T-helper 2 cell treated with Interferon-gamma antibody and Interleukin-4, amounts not matched to agents 5 μg/mL and 100 μg/mL, for 36 hours (primary cell): ENCODE measurements around the gene MRPL39.
A peak's percentile ranks its signal among the peaks of the same experiment; 100 is the strongest.

Experiments
- DNase-seq: peaks from one replicate; pipeline ENCODE4 v3.0.0; 2021; ENCODE audit warnings: low spot score
- H3K27ac Mint-ChIP-seq: one replicate; pipeline ENCODE4 v1.8.0; 2021; ENCODE audit warnings: mild to moderate bottlenecking, mixed read lengths
- H3K27me3 Mint-ChIP-seq: one replicate; pipeline ENCODE4 v1.8.0; 2021; ENCODE audit warnings: low read depth, mixed read lengths
- H3K36me3 Mint-ChIP-seq: one replicate; pipeline ENCODE4 v1.8.0; 2021; ENCODE audit warnings: low read depth, mixed read lengths
- H3K4me1 Mint-ChIP-seq: one replicate; pipeline ENCODE4 v1.8.0; 2021; ENCODE audit warnings: low read depth, mixed read lengths
- H3K4me3 Mint-ChIP-seq: one replicate; pipeline ENCODE4 v1.8.0; 2022; ENCODE audit warnings: mild to moderate bottlenecking, moderate library complexity, mixed read lengths
- H3K9me3 Mint-ChIP-seq: one replicate; pipeline ENCODE4 v1.8.0; 2021; ENCODE audit warnings: mixed read lengths

The MRPL39 gene

GRCh38 chr21:25569084-25569483 lies 38.2 kb downstream of the MRPL39 start:
- peaks cover 72% of the 10 kb centered on the region for H3K4me1 Mint-ChIP-seq
- no peak overlapping the region for H3K4me3 Mint-ChIP-seq
- H3K27ac Mint-ChIP-seq: no peak overlapping the region
- DNase-seq: no peak
- H3K9me3 Mint-ChIP-seq: no peaks in the 10 kb centered on the region
- H3K27me3 Mint-ChIP-seq: no peaks in the 10 kb centered on the region
- H3K36me3 Mint-ChIP-seq: peaks cover 51% of the 10 kb centered on the region

DNA sequence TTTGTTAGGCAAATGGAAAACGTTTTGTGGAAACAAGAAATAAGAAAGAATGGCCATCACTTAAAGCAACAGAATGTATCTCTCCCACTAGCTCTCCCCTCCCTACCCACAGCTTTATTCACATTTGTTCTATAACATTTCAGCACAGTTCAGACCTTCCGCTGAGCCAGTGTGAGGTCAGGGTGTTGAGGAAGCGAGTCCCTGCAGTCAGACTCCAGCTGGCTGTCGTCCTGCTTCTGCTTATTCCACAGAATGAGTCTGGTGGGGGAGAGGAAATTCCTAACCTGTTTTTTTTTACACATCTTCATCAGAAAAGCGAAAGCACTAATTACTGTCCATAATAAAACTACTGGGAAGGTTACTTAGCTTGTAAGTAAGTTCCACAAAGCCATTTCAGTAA lies 39.0 kb downstream of the MRPL39 start:
- peaks cover 57% of the 10 kb centered on the region for H3K36me3 Mint-ChIP-seq

GRCh38 chr21:25567472-25567871 lies 39.8 kb downstream of the MRPL39 start:
- Mint-ChIP-seq H3K27me3 (no peaks in the 10 kb centered on the region), H3K9me3 (no peaks in the 10 kb centered on the region), H3K36me3 (peaks cover 58% of the 10 kb centered on the region), H3K27ac (peak overlapping the region; percentile 88), H3K4me3 (peak overlapping the region; percentile 67), H3K4me1 (peaks cover 70% of the 10 kb centered on the region)
- no peak for DNase-seq

More for the DNA sequence above, 39.0 kb downstream of the MRPL39 start:
- H3K4me3 Mint-ChIP-seq: peak overlapping the region; percentile 53
- no peak for DNase-seq
- peak overlapping the region; percentile 74 for H3K27ac Mint-ChIP-seq
- no peaks in the 10 kb centered on the region for H3K27me3 Mint-ChIP-seq
- no peaks in the 10 kb centered on the region for H3K9me3 Mint-ChIP-seq
- peaks cover 72% of the 10 kb centered on the region for H3K4me1 Mint-ChIP-seq

GRCh38 chr21:25566645-25567044 lies 40.6 kb downstream of the MRPL39 start:
- H3K4me3 Mint-ChIP-seq: peak overlapping the region; percentile 25
- DNase-seq: no peak
- H3K27ac Mint-ChIP-seq: peak overlapping the region; percentile 34
- no peaks in the 10 kb centered on the region for H3K27me3 Mint-ChIP-seq
- no peaks in the 10 kb centered on the region for H3K9me3 Mint-ChIP-seq
- peaks cover 67% of the 10 kb centered on the region for H3K4me1 Mint-ChIP-seq
- H3K36me3 Mint-ChIP-seq: peaks cover 57% of the 10 kb centered on the region

GRCh38 chr21:25565272-25566211 lies 41.7 kb downstream of the MRPL39 start:
- H3K27ac Mint-ChIP-seq: peak overlapping the region; percentile 76
- DNase-seq: no peak
- H3K27me3 Mint-ChIP-seq: no peaks in the 10 kb centered on the region
- no peaks in the 10 kb centered on the region for H3K9me3 Mint-ChIP-seq
- H3K4me1 Mint-ChIP-seq: peaks cover 69% of the 10 kb centered on the region
- peaks cover 48% of the 10 kb centered on the region for H3K36me3 Mint-ChIP-seq
- peak overlapping the region; percentile 98 for H3K4me3 Mint-ChIP-seq

- no peak for DNase-seq
- peaks cover 73% of the 10 kb centered on the region for H3K4me1 Mint-ChIP-seq
- H3K4me3 Mint-ChIP-seq: peak overlapping the region; percentile 98
- H3K36me3 Mint-ChIP-seq: peaks cover 40% of the 10 kb centered on the region
- H3K27me3 Mint-ChIP-seq: no peaks in the 10 kb centered on the region
- peak overlapping the region; percentile 99 for H3K27ac Mint-ChIP-seq
- H3K9me3 Mint-ChIP-seq: no peaks in the 10 kb centered on the region
These were observed 42.8 kb downstream of the MRPL39 start for GRCh38 chr21:25564349-25564948.

GRCh38 chr21:25563361-25564116 lies 43.7 kb downstream of the MRPL39 start:
- H3K27ac Mint-ChIP-seq: peak overlapping the region; percentile 99
- no peaks in the 10 kb centered on the region for H3K9me3 Mint-ChIP-seq
- peak; percentile 65 for DNase-seq
- no peaks in the 10 kb centered on the region for H3K27me3 Mint-ChIP-seq
- peaks cover 71% of the 10 kb centered on the region for H3K4me1 Mint-ChIP-seq
- H3K4me3 Mint-ChIP-seq: peak overlapping the region; percentile 98
- peaks cover 36% of the 10 kb centered on the region for H3K36me3 Mint-ChIP-seq

DNA sequence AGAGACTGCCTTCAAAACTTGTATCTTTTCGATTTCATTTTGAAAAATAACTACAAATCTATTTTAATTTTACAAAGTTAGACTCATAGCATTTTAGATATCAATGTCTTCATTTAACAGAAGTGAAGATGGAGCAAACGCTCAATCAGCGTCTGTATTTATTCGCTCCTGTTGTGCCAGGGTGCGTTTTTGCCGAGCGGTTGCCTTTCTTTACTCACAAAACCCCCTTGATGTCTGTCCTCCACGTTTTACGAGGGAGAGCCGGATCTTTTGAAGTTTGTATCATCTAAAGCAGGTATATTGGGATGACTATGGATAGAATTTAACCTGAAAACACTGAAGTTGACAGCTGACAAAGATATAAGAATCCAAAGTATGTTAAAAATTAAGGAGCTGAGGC lies 44.6 kb downstream of the MRPL39 start:
- H3K27ac Mint-ChIP-seq: peak overlapping the region; percentile 99
- H3K27me3 Mint-ChIP-seq: no peaks in the 10 kb centered on the region
- peak overlapping the region; percentile 98 for H3K4me3 Mint-ChIP-seq
- no peak for DNase-seq
- H3K36me3 Mint-ChIP-seq: peaks cover 30% of the 10 kb centered on the region
- H3K4me1 Mint-ChIP-seq: peaks cover 64% of the 10 kb centered on the region
- no peaks in the 10 kb centered on the region for H3K9me3 Mint-ChIP-seq

- peaks cover 26% of the 10 kb centered on the region for H3K36me3 Mint-ChIP-seq
- peaks cover 62% of the 10 kb centered on the region for H3K4me1 Mint-ChIP-seq
- H3K27ac Mint-ChIP-seq: peak overlapping the region; percentile 99
- no peaks in the 10 kb centered on the region for H3K9me3 Mint-ChIP-seq
- H3K4me3 Mint-ChIP-seq: peak overlapping the region; percentile 98
- H3K27me3 Mint-ChIP-seq: no peaks in the 10 kb centered on the region
- peak; percentile 88 for DNase-seq
These were observed 45.3 kb downstream of the MRPL39 start for GRCh38 chr21:25561668-25562641.

- Mint-ChIP-seq H3K4me3 (peak overlapping the region; percentile 98), H3K36me3 (peaks cover 22% of the 10 kb centered on the region), H3K4me1 (peaks cover 55% of the 10 kb centered on the region), H3K9me3 (no peaks in the 10 kb centered on the region), H3K27ac (peak overlapping the region; percentile 99), H3K27me3 (no peaks in the 10 kb centered on the region)
- DNase-seq: no peak
These were observed 46.4 kb downstream of the MRPL39 start for GRCh38 chr21:25560891-25561290.

DNA sequence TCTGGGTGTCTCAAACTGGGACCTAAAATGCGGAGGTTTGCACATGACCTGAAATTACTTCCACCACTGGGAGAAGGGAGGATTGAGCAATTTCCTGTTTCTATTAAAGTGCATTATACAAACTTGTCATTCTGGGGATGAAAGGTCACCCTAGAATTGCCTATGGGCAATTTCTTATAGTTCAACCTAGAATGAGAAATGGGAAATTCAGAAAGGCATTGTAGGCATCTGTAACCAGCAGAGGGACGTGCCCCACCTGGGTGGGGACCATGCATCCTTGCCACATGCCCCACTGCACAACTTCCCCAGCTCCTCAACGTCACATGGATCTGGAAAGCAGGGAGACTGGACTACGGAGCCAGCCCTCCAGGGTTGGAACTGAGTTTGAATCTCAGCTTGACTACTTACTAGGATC lies 47.0 kb downstream of the MRPL39 start:
- H3K4me1 Mint-ChIP-seq: peaks cover 48% of the 10 kb centered on the region
- peak overlapping the region; percentile 99 for H3K27ac Mint-ChIP-seq
- H3K4me3 Mint-ChIP-seq: peak overlapping the region; percentile 98
- no peaks in the 10 kb centered on the region for H3K27me3 Mint-ChIP-seq
- no peak for DNase-seq
- H3K36me3 Mint-ChIP-seq: peaks cover 22% of the 10 kb centered on the region
- no peaks in the 10 kb centered on the region for H3K9me3 Mint-ChIP-seq

- DNase-seq: no peak
- H3K9me3 Mint-ChIP-seq: no peaks in the 10 kb centered on the region
- no peaks in the 10 kb centered on the region for H3K27me3 Mint-ChIP-seq
- H3K4me1 Mint-ChIP-seq: peaks cover 43% of the 10 kb centered on the region
- no peak overlapping the region for H3K27ac Mint-ChIP-seq
- peaks cover 19% of the 10 kb centered on the region for H3K36me3 Mint-ChIP-seq
- peak overlapping the region; percentile 46 for H3K4me3 Mint-ChIP-seq
These were observed 47.5 kb downstream of the MRPL39 start for GRCh38 chr21:25559746-25560145.

- peaks cover 4% of the 10 kb centered on the region for H3K36me3 Mint-ChIP-seq
- peaks cover 30% of the 10 kb centered on the region for H3K4me1 Mint-ChIP-seq
- H3K9me3 Mint-ChIP-seq: peaks cover 4% of the 10 kb centered on the region
- no peak for DNase-seq
- H3K4me3 Mint-ChIP-seq: no peak overlapping the region
- H3K27me3 Mint-ChIP-seq: no peaks in the 10 kb centered on the region
- no peak overlapping the region for H3K27ac Mint-ChIP-seq
These were observed 49.2 kb downstream of the MRPL39 start for GRCh38 chr21:25558123-25558522.
